22Rv1 (cell line): Measurements from ENCODE around the gene IL2RA.

ENCODE experiments used
- H3K27ac ChIP-seq: fragments of 450-650 bp; 2 replicates; pipeline ENCODE4 v1.5.1; 2017
- ZFX ChIP-seq: fragments of 450-650 bp; IDR thresholded peaks from 2 replicates; pipeline ENCODE4 v1.6.1; 2017; ENCODE audit warnings: antibody characterized with exemption, borderline replicate concordance
- TF ChIP-seq, protein P1 (sequence below): fragments of 450-650 bp; IDR thresholded peaks from 2 replicates; pipeline ENCODE4 v1.5.1; 2017; ENCODE audit warnings: mild to moderate bottlenecking

Gene IL2RA

DNA sequence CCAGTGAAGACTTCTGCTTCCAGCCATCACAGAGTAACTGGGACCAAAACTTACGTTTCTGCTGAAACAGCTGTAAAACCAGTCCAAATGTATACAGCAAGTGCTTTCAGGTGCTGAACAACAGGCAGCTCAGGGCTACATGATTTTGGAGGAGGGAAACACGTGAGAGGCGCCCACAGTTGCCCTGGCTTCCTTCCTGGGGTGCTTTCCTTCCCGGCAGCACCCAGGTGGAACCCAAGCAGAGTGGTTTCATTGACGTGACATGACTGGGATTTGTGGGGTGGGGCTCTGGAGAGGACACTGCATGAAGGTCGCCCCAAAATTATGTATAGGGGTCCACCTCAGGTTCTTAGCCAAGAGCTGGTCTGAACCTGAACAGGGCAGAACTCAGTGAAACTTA, 34.2 kb downstream of the IL2RA start:
- TF ChIP-seq, protein P1, sequence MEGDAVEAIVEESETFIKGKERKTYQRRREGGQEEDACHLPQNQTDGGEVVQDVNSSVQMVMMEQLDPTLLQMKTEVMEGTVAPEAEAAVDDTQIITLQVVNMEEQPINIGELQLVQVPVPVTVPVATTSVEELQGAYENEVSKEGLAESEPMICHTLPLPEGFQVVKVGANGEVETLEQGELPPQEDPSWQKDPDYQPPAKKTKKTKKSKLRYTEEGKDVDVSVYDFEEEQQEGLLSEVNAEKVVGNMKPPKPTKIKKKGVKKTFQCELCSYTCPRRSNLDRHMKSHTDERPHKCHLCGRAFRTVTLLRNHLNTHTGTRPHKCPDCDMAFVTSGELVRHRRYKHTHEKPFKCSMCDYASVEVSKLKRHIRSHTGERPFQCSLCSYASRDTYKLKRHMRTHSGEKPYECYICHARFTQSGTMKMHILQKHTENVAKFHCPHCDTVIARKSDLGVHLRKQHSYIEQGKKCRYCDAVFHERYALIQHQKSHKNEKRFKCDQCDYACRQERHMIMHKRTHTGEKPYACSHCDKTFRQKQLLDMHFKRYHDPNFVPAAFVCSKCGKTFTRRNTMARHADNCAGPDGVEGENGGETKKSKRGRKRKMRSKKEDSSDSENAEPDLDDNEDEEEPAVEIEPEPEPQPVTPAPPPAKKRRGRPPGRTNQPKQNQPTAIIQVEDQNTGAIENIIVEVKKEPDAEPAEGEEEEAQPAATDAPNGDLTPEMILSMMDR = no peak
- no peak for TF ChIP-seq ZFX
- no peak overlapping the region for H3K27ac ChIP-seq

- TF ChIP-seq, protein P1 = no peak
- no peak for TF ChIP-seq ZFX
- H3K27ac ChIP-seq = no peak overlapping the region
These were observed 36.4 kb downstream of the IL2RA start for GRCh38 chr10:6025683-6026255.

DNA sequence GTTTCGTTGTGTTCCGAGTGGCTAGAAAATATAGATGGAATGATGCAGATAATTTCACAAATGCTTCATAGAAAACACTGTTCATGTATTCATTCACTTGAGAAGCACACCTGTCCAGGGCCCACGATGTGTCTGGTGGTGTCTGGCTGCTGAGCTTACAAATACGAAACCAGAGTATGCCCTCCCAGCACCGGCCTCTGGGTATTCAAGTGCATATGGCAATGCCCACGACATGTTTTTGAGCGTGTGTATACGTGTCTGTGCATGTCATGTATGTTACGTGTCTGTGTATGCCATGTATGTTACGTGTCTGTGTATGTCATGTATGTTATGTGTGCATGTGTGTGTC, 37.9 kb downstream of the IL2RA start:
- no peak for TF ChIP-seq ZFX
- TF ChIP-seq, protein P1 = no peak
- H3K27ac ChIP-seq = no peak overlapping the region

GRCh38 chr10:6023661-6024333, 38.4 kb downstream of the IL2RA start:
- no peak overlapping the region for H3K27ac ChIP-seq
- TF ChIP-seq ZFX = no peak
- TF ChIP-seq, protein P1 = no peak

DNA sequence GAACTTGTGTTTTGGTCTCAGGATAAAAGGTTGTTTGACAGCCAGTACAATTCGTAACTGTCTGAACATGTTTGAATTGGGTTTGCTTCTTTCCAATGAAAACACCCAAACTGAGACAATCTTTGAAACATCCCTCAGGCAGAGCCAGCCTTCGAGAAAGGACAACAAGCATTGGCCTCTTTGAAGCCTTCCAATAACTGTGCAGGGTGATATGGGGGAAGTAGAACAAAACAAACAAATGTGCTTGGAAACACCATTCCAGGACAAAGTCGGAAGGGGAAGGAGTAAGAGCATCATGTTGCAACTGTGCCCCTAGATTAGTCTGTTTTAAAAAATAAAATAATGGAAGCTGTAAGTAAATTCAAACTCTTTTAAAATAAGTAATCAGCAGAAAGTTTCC, 39.5 kb downstream of the IL2RA start:
- no peak overlapping the region for H3K27ac ChIP-seq
- TF ChIP-seq, protein P1 = no peak
- TF ChIP-seq ZFX = no peak

- TF ChIP-seq, protein P1 = no peak
- TF ChIP-seq ZFX = no peak
- H3K27ac ChIP-seq = no peak overlapping the region
These were observed 41.3 kb downstream of the IL2RA start for GRCh38 chr10:6020826-6021225.

- TF ChIP-seq, protein P1 = no peak
- TF ChIP-seq ZFX = no peak
- H3K27ac ChIP-seq = no peak overlapping the region
These were observed 42.4 kb downstream of the IL2RA start for GRCh38 chr10:6019796-6020195.
